Subcutaneous adipose tissue (tissue), 4 donors: ENCODE measurements around the gene ZNF280D. TPM values are rescaled to one million over a fixed set of nuclear protein-coding genes. Genes with fewer than 3 reads are reported as not detected.

Experiments
- CTCF ChIP-seq: fragments of 450-650 bp; IDR thresholded peaks from one replicate; pipeline ENCODE4 v1.5.1; 2016; ENCODE audit warnings: low read depth, mild to moderate bottlenecking, control low read depth, antibody characterized with exemption, moderate library complexity
- total RNA-seq, 4 donors: library from RNA; depleted of rRNA; stranded (reverse); fragments of >200 nt; gene quantifications; one replicate each; pipeline ENCODE4 v1.1.0, GENCODE V29; 2016

Gene ZNF280D
- total RNA-seq, 4 donors from 2014 or later: 55.1 to 74.0 (median 62.4) TPM

DNA sequence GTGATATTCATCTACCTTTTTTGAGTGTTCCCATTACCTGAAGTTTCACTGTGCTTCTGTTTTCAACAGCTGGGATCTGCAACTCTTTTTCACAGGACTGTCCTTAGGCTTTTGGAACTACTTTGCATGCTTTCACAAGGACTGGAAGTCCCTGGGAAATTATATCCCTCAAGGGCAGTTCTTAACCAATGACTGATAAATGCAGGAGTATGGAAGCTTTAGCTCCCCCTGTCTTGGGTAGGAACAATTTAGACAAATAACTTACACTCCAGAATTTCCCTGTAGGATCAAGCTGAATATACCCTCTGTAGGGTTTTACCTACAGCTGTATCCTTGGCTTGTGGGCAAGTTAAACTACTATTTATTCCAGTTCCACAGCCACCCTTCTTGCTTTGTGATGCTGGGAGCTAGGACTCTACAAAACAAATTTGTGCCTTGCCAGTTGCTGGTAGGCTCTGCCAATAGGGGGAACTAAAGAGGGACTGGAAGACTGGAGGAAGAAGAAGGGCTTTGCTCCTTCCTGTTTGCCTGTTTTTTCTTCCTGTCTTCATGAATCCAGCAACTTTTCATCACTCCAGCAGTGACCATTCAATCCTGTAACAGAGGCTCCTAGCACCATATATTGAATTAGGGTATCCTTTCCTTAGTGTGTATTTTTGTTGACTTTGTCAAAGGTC lies 6.8 kb upstream of the ZNF280D start:
- TF ChIP-seq CTCF: no peak

DNA sequence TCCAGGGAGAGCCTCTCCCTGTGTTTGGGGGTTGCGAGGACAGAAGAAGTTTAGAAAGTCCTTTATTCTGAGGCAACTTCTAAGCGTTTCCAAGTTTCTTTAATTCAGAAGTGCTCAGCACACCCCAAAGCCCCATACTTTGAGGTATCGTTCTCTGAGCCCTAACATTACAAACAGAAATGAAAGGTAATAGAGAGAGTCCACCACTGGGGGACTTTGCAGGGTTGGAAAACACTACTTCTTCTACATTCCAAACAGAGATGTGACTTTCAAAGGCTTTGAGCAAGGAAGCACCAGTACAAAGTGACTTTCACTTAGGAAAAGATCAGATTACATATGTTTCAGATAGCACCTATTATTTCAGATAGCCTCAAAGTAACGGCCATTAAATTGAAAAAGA lies 6.2 kb upstream of the ZNF280D start:
- no peak for TF ChIP-seq CTCF

DNA sequence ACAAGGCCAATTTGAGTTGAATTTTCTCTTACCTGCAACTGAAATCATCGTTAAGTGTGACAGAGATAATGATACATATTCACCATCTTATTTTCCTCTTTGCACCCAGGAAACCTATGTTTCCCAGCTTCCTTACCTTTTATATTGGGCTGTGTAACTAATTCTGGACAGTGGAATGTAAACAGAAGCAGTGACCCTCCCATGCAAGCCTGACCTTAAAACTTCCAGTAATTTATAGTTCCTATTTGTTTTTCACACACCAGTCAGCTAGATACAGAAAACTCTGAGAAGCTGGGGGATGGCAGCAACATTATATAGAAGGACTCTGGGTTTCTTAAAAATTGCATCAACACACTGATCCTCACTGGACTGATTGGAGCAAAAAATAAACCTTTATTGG lies 4.5 kb upstream of the ZNF280D start:
- no peak for TF ChIP-seq CTCF

- no peak for TF ChIP-seq CTCF
Observed at GRCh38 chr15:56736881-56737707, 3.8 kb upstream of the ZNF280D start.

GRCh38 chr15:56736308-56736707 lies 3.0 kb upstream of the ZNF280D start:
- no peak for TF ChIP-seq CTCF

DNA sequence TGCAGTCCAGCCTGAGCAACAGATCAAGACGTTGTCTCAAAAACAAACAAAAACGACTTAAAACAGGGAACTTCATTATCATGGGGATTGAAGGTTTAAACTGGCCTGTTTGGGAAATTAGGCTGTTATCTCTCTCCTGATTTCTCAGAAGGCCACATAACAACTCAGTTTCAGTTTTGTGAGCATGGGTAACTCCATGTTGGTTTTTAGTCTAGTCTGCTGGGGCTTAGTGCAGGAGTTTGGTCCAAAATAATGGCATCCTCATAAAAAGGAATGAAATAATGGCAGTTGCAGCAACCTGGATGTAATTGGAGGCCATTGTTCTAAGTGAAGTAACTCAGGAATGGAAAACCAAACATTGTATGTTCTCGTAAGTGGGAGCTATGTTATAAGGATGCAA lies 2.3 kb upstream of the ZNF280D start:
- TF ChIP-seq CTCF: no peak

GRCh38 chr15:56734013-56734635 lies 815 bp upstream of the ZNF280D start:
- no peak for TF ChIP-seq CTCF
